ENCODE data around the gene TSKS.

- TF ChIP-seq CTCF (conservative IDR thresholded peaks at IDR 0.05) (no peak), ZFX (IDR thresholded peaks at IDR 0.05) (no peak)
These were observed 50.7 kb downstream of the TSKS start for GRCh38 chr19:49712397-49712859.
